Stimulated activated CD4-positive, alpha-beta T cell treated with anti-CD3 and anti-CD28 coated beads, Interleukin-4, amount 100 ng/mL, for 24 hours (primary cell): ENCODE measurements around the gene ZNF524.
"Not testable (repeated sequence)": the region's sequence is repeated elsewhere in the genome, so short reads cannot be mapped to it uniquely, and the experiment has no call there.

Source experiments
- DNase-seq: peaks from one replicate; pipeline ENCODE4 v3.0.0-alpha.2; 2020

Gene ZNF524

DNA sequence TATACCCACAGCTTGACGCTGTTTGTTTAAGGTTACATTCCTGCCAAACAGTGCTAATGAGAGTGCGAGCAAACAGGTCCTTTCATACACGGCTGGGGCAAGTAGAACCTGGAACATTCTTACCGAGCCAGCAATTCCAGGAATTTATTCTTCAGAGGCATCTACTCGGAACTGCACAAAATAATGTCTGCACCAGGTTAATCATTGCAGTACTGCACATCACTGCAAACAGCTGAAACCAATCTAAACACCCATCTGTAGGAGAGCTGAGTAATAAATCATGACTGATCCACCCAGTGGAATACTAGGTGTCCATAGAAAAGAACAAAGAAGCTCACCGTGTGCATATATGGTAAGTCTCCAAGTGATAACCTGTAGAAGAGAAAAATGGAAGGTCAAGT, 18.3 kb upstream of the ZNF524 start:
- DNase-seq, result no peak

DNA sequence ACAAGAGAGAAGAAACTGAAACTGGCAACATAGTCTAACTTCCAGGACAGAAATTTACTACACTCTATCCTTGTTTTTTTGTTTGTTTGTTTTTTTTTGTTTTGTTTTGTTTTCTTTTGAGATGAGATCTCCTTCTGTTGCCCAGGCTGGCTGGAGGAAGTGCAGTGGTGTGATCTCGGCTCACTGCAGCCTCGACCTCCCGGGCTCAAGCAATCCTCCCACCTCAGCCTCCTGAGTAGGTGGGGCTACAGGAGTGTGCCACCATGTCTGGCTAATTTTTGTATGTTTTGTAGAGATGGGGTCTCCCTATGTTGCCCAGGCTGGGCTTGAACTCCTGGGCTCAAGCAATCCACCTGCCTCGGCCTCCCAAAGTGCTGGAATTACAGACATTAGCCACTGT, 17.8 kb upstream of the ZNF524 start:
- not testable (repeated sequence) for DNase-seq

DNA sequence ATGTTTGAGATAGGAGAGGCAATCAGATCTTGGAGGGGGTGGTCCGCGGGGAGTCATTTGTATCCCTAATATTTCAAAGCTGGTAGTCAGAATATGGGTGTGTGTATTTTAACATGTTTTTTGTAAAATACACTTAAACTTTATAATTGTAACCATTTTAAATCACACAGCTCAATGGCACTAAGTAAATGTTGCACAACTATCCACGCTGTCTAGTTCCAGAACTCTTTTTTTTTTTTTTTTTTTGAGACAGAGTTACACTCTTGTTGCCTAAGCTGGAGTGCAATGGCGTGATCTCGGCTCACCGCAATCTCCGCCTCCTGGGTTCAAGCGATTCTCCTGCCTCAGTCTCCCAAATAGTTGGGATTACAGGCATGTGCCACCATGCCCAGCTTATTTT, 16.2 kb upstream of the ZNF524 start:
- not testable (repeated sequence) for DNase-seq

DNA sequence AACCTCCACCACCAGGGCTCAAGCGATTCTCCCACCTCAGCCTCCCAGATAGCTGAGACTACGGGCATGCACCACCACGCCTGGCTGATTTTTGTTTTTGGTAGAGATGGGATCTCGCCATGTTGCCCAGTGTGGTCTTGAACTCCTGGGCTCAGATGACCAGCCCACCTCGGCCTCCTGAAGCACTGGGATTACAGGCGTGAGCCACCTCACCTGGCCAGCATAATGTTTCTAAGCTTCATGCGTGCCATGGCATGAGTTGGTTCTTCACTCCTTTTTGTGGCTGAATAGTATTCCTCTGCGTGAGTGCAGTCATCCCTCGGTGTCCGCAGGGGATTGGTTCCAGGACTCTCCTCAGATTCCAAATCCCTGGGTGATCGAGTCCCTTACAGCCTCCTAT, 15.2 kb upstream of the ZNF524 start:
- DNase-seq, result no peak

DNA sequence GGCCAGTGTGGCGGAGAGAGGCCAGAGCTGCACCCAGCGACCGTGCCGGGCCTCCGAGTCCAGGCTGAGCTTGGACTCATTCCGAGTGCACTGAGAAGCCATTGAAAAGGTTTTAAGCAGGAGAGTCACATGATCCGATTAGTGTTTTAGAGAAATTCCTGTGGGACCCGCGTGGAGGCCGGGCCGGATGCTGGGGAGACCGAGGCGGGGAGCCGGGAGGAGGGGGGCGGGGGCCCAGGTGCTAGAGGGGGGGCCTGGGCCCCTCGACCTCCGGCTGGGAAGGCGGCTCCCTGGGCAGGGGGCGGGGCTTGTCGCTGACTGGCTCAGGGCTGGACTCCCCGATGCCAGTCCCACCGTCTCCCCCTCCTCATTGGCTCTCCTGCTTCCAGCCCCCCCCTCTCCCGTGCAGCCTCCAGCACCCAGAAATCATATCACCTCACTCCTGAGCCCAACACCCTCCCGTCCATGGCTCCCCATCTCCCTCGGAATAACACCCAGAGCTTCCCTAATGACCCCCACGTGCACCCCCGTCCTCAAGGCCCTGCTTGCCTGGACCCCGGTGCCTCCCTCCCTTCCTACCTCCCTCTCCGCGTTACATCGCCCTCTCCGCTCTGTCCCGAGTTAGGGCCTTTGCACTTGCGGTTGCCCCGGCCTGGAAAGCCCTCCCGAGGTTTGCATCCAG, 14.3 kb upstream of the ZNF524 start:
- peak; percentile 58 for DNase-seq

DNA sequence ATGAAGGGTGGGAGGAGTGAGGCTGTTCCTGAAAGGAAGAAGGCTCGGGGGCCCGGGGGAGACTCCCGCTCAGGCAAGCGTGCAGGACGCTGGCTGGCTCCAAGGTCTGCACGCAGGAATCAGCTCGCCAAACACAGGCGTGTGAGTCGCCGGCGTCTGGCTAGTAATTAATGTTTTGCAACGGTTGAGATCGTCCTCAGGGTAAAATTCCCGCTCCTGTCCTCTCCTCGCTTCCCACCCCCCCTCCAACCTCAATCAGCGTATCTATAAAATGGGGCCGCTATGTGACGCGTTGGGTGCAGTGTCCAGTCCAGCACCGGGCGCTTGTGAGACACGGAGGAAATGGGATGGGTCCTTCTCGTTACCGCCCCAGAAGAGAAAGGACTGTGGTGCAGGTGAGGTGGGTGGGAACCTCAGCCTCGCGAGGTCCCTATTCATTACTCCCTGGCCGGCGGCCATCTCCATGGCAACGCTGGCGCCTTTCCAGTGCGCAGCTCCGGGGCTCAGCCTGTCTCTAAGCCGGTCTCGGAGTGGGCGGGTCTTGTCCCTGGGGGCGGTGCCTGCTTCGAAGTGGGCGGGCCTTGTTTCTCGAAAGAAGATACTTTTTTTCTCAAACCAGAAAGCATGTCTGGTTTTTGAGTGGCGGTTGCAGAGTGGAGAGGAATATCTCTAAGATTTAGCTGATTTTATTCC, 13.0 kb upstream of the ZNF524 start:
- DNase-seq, result peak; percentile 94

DNA sequence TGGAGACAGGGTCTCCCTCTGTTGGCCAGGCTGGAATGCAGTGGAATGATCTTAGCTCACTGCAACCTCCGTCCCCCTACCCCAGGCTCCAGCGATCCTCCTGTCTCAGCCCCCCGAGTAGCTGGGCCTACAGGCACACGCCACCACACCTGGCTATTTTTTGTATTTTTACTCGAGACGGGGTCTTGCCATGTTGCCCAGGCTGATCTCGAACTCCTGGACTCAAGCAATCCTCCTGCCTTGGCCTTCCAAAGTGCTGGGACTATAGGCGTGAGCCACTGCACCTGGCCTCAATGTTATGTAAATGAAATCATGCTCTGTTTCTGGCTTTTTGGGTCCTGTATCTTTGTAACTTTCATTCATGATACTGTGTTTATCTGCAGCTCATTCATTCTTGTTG, 11.3 kb upstream of the ZNF524 start:
- no peak for DNase-seq

DNA sequence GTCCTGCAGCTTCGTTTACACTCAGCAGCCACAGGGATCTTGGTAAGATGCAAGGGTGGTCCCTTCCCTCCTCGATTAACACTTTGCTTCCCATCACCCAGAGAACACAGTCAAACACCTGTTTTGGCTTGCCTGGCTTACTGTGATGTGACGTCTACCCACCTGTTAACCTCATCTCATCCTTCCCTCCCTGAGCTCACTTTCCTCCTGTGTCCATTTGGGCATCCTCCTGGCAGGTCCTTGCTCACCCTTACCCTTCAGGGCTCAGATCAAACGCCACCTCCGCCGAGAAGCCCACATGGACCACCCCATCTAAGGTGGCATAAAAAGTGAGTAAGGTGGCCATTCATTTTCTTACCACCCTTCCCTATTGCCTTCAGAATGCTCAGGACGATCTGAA, 10.0 kb upstream of the ZNF524 start:
- no peak for DNase-seq

DNA sequence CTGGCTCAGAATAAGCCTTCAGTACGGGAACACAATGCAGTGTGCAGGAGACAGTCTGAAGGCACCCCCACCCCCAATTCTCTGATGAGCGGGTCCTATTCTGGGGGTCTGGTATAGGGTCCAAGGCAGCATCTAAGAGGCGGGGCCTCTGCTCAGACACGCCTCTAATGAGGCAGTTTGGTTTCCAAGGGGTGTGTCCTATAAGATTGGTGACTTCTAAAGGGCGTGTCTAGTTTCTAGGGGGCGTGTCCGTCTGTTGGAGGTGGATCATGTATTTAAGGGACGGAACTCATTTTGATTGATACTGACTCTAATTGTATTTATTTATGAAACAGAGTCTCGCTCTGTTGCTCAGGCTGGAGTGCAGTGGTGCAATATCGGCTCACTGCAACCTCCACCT, 9.5 kb upstream of the ZNF524 start:
- DNase-seq, result no peak

DNA sequence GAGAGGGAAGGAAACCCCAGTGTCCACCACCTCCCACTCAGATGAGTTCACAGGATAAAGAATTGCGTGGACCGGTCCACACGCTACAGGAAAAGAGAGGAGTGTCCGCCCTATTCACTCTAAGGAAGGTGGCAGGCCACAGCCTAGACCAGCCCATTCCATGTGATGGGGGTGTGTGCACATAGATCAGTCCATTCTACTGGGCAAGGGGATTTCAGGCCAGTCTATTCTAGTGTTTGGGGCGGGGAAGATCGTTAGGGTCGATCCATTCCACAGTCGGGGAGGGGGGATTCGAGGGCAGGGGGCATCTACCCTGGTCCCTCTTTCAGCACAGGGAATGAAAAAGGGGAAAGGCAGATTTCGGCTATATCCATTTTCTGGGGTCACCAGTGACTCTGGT, 8.5 kb upstream of the ZNF524 start:
- no peak for DNase-seq

DNA sequence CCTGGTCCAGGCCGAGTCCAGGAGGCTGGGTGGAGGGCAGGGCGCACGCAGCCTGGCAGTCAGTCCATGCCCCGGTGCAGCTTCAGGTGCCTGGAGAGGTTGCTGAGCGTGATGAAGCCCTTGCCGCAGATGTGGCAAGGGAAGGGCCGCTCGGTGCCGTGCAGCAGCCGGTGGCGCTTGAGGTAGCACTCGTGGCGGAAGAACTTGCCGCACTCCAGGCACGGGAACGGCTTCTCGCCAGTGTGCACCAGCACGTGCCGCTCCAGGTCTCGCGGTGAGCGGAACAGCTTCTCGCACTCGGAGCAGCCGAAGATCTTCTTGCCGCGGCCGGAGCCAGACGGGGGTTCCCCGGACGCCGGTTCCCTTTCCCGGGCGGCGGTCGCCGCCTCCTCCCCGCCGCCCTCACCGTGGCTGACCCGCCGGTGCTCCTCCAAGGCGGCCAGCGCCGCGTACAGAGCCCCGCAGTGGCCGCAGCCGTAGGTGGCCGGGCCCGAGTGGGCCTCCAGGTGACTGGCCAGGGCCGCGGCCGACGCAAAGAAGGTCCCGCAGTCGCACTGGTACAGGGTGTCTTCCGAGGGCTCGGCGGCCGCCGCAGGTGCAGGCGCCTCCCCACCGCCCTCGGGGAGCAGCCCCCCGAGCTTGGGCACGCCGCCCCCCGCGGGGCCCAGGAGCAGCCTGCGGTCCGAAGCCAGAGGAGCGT, 7.5 kb upstream of the ZNF524 start:
- no peak for DNase-seq

DNA sequence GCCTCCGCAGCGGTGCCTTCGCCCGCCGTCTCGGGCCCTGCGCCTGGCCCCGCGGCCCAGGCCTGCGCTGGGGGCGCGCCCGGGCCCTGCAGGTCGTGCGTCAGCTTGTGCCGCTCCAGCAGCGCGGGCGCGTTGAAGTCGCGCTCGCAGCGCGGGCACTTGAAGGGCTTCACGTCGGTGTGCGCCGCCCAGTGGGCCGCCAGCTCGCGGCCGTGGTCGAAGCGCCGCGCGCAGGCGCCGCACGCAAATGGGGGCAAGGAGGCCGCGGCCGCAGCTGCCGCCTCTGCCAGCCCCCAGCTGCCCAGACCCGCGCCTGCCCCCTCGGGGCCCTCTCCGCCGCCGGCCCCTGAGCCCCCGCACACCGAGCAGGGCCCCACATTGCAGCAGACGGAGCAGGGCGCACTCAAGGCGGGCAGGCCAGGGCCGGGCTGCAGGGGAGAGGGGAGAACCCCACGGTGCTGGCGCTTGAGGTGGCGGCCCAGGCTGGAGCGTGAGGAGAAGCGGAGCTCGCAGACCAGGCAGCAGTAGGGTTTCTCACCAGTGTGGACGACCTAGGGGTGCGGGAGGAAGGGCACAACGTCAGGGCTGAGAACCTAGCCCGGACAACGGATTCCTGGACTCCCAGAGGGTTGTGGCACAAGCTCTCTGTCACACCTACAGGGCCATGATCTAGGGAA, 6.9 kb upstream of the ZNF524 start:
- DNase-seq, result no peak

DNA sequence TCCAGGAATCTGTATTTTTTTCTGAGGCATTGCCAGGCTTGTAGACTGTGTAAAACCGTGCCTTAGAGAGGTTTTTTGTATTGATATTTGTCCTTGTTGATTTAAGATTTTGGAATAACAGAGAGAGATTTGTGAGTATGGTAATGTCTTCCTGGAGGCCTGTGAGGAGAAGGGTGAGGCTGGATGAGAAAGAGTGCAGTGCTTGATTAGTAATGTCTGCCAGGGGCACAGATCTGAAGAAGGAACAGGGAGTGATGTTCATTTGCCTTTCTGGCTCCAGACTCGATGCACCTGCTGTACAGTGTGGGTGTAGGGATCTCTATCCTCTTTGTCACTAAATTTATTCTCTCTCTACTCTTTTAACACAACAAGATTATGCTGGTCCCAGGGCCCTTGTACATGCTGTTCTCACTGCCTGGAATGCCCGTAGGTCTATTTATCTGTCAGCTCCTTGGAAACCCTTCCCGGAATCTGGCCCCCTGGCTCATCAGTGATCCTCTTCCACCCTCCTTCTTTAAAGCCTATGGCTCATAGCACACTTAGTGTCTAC, 5.0 kb upstream of the ZNF524 start:
- DNase-seq, result no peak

DNA sequence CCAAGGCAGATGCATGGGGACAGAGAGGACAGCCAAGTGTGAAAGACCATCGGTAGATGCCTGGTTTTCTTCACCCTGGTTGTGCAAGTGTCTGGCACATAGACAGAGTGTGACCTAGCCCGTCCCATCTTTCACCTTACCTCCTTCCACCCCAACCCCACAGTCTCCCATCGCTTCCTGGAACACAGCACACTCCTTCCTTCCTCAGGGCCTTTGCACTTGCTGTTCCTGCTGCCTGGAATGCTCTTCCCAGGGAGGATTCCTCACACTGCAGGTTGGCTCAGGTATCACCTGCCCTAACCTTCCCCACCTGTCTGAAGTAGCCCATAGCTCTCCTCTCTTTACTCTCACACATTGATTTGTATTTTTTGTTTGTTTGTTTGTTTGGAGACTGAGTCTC, 3.8 kb upstream of the ZNF524 start:
- no peak for DNase-seq

DNA sequence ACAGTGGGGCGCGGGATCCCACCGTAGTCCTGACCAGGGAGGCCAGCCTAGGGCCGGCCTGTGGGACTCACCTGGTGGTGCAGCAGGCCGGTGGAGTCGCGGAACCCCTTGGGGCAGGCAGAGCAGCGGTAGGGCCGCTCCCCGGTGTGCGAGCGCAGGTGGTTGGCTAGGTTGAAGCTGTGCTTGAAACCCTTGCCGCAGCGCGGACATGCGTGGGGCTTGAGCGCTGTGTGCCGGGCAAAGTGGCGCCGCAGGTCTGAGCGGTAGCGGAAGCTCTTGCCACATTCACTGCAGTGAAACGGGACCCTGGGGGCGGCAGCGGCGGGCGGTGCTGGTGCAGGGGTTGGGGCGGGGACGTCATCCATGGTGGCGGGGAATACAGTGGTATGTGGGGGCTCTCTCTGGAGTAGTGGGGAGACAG, 2.6 kb upstream of the ZNF524 start:
- DNase-seq, result no peak

DNA sequence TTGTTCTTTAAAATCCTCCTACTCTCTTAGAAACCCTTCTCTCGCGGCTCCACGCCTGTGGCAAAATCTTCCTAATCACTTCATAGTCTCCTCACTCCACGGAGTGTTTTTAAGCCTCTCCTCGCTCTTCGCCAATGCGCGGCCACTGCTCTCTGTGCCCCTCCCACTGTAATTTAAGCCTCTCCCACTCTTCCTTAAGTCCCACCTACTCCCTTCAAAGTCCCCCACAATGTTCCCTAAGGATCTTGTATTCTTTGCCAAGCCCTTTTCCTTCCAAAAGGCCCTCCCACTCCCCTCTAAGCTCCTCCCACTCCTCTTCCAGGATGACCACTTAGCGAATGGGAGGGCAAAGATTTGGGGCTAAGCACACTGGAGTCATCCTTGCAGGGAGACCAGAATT, 2.1 kb upstream of the ZNF524 start:
- no peak for DNase-seq

DNA sequence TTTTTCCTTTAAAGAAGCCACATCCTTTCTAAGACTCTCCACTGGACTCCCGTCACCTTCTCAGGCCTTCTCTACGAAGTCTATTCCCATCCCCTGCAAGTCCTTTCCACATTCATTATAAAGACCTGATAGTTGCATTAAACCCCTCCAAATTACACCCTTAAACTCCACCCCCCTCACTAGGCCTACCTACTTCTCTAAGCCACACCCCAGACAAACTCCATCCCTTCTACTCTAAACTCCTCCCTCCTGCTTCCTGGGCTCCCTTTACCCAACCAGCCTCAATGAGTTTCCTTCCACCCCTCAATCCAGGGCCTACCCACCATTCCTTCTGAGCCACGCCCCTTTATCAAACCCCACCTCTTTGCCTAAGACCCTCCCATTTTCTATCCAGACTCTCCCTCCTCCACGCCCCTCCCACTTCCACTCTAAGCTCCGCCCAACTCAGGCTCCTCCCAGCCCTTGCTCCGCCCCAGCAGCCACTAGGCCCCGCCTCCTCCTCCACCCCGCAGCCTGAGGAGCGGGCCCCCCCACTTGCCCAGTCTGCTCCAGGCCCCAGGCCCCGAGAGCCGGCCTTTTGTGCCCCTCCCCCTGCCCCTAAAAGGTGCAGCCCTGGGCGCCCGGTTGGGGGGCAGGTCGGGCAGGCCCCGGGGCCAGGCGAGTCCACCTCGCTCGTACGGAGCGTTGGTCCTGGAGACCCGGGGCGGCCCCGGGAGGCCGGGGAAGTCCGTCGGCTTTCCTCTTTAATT, 1.2 kb upstream of the ZNF524 start:
- DNase-seq, result peak; percentile 93

DNA sequence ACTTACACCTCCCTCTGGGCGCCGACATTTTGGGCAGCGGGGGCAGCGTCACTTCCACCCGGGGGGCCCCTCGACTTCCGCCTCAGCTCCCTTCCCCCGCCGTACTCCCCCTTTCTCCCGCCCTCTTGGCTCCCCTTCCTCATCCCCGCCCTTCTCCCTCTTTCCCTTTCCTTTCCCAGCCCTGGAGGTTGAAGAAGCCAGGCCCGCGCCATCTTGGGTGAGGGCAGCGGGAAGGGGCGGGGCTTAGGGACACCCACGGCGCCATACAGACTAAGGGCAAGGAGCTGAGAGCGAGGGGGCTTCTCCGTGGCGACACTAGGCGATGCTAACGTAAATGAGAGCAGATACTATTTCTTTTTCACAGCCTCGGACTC, 633 bp upstream of the ZNF524 start, which contains the start of gene FIZ1:
TSS of gene FIZ1 (minus strand) at position 50 of the 374 bp plus-strand sequence. CDS start 1,652 bp downstream, outside the sequence.
- peak; percentile 98 for DNase-seq

DNA sequence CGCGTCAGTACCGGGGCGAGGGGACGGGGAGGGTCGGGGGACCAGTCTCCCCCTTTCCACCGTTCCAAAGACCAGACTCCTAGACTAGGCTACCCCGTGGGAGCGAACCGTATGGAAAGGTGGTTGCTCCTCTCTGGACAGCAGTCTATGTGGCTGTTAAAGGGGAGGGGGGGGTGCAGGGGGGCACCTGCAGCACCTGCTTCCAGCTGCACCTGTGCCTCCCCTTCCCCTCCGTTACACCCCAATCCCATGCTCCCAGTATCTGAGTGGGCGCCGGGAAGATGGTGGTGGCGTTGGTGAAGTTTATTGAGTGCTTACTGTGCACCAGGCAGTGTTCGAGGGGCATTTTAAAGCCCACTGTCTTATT, 557 bp downstream of the ZNF524 start:
- no peak for DNase-seq

DNA sequence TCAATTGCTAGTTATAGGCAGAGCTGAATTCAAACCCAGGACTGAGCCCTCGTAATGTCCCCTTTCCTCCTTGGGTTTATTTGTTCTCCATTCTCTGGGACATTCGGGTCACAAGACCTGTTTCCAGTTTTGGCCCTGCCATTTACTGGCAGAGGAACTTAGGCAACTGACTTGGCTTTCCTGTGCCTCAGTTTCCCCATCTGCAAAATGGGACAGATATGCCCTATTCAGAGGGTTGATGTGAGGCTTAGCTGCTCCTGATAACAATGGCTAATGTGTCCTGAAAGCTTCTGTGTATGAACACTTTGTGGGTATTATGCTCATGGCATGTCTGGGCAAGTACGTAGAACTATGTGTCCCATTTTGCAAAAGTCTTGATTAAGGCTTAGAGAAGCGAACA, 996 bp downstream of the ZNF524 start:
- DNase-seq, result no peak

DNA sequence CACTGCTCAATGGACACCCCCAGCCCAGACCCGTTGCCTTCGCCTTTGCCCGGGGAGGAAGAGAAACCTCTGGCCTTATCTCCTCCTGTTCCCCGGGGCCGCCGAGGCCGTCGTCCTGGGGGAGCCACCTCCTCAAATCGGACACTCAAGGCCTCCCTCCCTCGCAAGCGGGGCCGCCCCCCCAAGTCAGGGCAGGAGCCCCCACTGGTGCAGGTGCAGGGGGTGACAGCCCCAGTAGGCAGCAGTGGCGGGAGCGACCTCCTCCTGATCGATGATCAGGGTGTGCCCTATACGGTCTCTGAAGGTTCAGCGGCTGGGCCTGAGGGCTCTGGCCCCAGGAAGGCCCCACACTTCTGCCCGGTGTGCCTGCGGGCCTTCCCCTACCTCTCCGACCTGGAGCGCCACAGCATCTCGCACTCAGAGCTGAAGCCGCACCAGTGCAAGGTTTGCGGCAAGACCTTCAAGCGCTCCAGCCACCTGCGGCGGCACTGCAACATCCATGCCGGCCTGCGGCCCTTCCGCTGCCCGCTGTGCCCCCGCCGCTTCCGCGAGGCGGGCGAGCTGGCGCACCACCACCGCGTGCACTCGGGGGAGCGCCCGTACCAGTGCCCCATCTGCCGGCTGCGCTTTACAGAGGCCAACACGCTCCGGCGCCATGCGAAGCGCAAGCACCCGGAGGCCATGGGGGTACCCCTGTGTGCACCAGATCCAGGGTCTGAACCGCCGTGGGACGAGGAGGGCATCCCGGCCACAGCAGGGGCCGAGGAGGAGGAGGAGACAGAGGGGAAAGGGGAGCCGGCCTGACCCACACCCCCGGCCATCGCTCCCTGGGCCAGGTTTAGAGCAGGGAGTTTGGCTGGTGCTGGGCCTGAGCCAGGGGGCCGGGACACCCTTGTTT, 2.3 kb downstream of the ZNF524 start:
- no peak for DNase-seq

DNA sequence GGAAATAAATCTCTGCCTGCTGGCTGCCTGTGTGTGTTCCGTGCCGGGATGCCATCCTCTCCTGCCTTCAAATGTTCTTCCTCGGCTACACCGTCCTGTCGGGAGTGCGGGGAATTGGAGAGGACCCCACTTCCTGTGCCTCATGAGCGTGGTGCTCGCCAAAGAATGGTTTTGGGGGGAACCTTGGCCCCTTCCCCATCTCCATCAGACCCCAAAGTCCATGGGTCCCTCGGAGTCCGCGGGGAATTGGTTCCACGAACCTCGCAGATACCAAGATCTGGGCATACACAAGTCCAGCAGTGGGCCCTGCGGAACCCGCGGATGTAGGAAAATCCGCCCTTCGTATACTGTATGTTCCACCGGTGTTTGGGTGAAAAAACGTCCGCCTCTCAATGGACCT, 3.0 kb downstream of the ZNF524 start:
- DNase-seq, result no peak
